A549 (cell line): ENCODE data around the gene NDRG2. TPM values are rescaled to one million over a fixed set of nuclear protein-coding genes. Genes with fewer than 3 reads are reported as not detected.

ENCODE experiments used
- ATAC-seq, 2 experiments: fragments of 200-7000 bp in 1 of 2; fragments of >200 bp in 1 of 2; cut with Nextera tagmentation in 1 of 2; cut with Tn5 transposase in 1 of 2; 3 replicates each; pipeline versions ENCODE4 v1.8.0 to v1.9.1; 2018 to 2020; ENCODE audit warnings: mild to moderate bottlenecking in 1 of 2, moderate library complexity in 1 of 2
- CTCF ChIA-PET: fragments of 300-600 bp; sonication (Branson Sonifier 250); formaldehyde crosslinking; extraction: SDS; loops from one replicate; lab custom pipeline; 2021; ENCODE audit warnings: antibody characterized with exemption, inconsistent platforms; lab: Yijun Ruan, JAX
- POLR2A ChIA-PET: fragments of 350-600 bp; formaldehyde crosslinking; extraction: SDS; loops from one replicate; lab custom pipeline; 2021; ENCODE audit warnings: antibody characterized with exemption, inconsistent platforms; lab: Yijun Ruan, JAX
- DNase-seq, 2 experiments: peaks; one replicate each; pipeline versions ENCODE4 v3.0.0 to v3.0.0-alpha.2; 2011 to 2016; ENCODE audit warnings: low read depth in 1 of 2, low spot score in 1 of 2
- FAIRE-seq: peaks from 2 replicates; lab custom pipeline; 2011; peaks lifted over from hg19 to GRCh38; lab: Jason Lieb, UNC
- H3K27ac ChIP-seq, 2 experiments: fragments of >200 bp; sonication (Bioruptor Twin); formaldehyde crosslinking; 3 replicates each; pipeline ENCODE4 v1.5.1; 2016 to 2017
- H3K4me1 ChIP-seq: fragments of >200 bp; sonication (Bioruptor Twin); formaldehyde crosslinking; 3 replicates; pipeline ENCODE4 v1.6.1; 2016
- H3K4me2 ChIP-seq: fragments of >200 bp; sonication (Bioruptor Twin); formaldehyde crosslinking; 3 replicates; pipeline ENCODE4 v1.6.1; 2016
- H3K4me3 ChIP-seq: fragments of >200 bp; sonication (Bioruptor Twin); formaldehyde crosslinking; 3 replicates; pipeline ENCODE4 v1.5.1; 2016
- H3K9me3 ChIP-seq: fragments of >200 bp; sonication (Bioruptor Twin); formaldehyde crosslinking; 3 replicates; pipeline ENCODE4 v1.6.1; 2016
- BHLHE40 ChIP-seq: IDR thresholded peaks from 2 replicates; pipeline ENCODE4 v1.6.1; 2012; ENCODE audit warnings: low read depth, low read length, inconsistent platforms
- CBX8 ChIP-seq: fragments of 200-600 bp; sonication (generic); IDR thresholded peaks from 2 replicates; pipeline ENCODE4 v1.6.1; 2016
- CHD4 ChIP-seq: fragments of 200-600 bp; sonication (generic); IDR thresholded peaks from 2 replicates; pipeline ENCODE4 v1.6.1; 2016; ENCODE audit warnings: antibody characterized with exemption, mild to moderate bottlenecking, borderline replicate concordance
- E2F6 ChIP-seq: IDR thresholded peaks from 2 replicates; pipeline ENCODE4 v1.6.1; 2012; ENCODE audit warnings: low read depth, borderline replicate concordance
- EHMT2 ChIP-seq: fragments of 200-600 bp; sonication (generic); IDR thresholded peaks from 2 replicates; pipeline ENCODE4 v1.6.1; 2016; ENCODE audit warnings: antibody characterized with exemption, low read depth, mild to moderate bottlenecking, moderate library complexity
- ESRRA ChIP-seq: fragments of 150-350 bp; IDR thresholded peaks from 2 replicates; pipeline ENCODE4 v1.6.1; 2014; ENCODE audit warnings: mild to moderate bottlenecking, low read length, borderline replicate concordance
- FOSB ChIP-seq: fragments of 250-450 bp; sonication (Bioruptor Pico); IDR thresholded peaks from 2 replicates; pipeline ENCODE4 v1.5.0; 2020; ENCODE audit warnings: mild to moderate bottlenecking, moderate library complexity
- FOSL2 ChIP-seq, 2 experiments: fragments of 450-650 bp in 1 of 2; fragments of >200 bp in 1 of 2; sonication (Bioruptor Twin) in 1 of 2; formaldehyde crosslinking; IDR thresholded peaks; 2 replicates each; pipeline versions ENCODE4 v1.5.0 to v1.6.1; 2016 to 2020; ENCODE audit warnings: mild to moderate bottlenecking in 1 of 2, moderate library complexity in 1 of 2
- GATA3 ChIP-seq: IDR thresholded peaks from 2 replicates; pipeline ENCODE4 v1.6.1; 2012; ENCODE audit warnings: borderline replicate concordance
- HMGXB4 ChIP-seq: fragments of 250-450 bp; sonication (Bioruptor Pico); IDR thresholded peaks from 2 replicates; pipeline ENCODE4 v1.5.0; 2021; ENCODE audit warnings: mild to moderate bottlenecking, moderate library complexity, borderline replicate concordance
- HOXB13 ChIP-seq: fragments of 250-450 bp; sonication (Bioruptor Pico); IDR thresholded peaks from 2 replicates; pipeline ENCODE4 v1.5.0; 2020; ENCODE audit warnings: low read depth, mild to moderate bottlenecking, moderate library complexity
- HOXB5 ChIP-seq: fragments of 250-450 bp; sonication (Bioruptor Pico); IDR thresholded peaks from 2 replicates; pipeline ENCODE4 v1.5.0; 2020; ENCODE audit warnings: mild to moderate bottlenecking, moderate library complexity
- JUNB ChIP-seq: fragments of >200 bp; sonication (Bioruptor Twin); formaldehyde crosslinking; IDR thresholded peaks from 2 replicates; pipeline ENCODE4 v1.6.1; 2016
- KDM5A ChIP-seq: fragments of 200-600 bp; sonication (generic); IDR thresholded peaks from 2 replicates; pipeline ENCODE4 v1.6.1; 2016; ENCODE audit warnings: antibody characterized with exemption, mild to moderate bottlenecking
- NFE2L2 ChIP-seq: fragments of 150-350 bp; conservative IDR thresholded peaks from 2 replicates; pipeline ENCODE4 v1.6.1; 2014; ENCODE audit warnings: low read length
- NPAS2 ChIP-seq: fragments of 250-450 bp; sonication (Bioruptor Pico); IDR thresholded peaks from 2 replicates; pipeline ENCODE4 v1.8.0; 2022; ENCODE audit warnings: mild to moderate bottlenecking, moderate library complexity, borderline replicate concordance
- PHF8 ChIP-seq: fragments of 200-600 bp; sonication (generic); IDR thresholded peaks from 2 replicates; pipeline ENCODE4 v1.6.1; 2016; ENCODE audit warnings: low read depth, mild to moderate bottlenecking, antibody characterized with exemption, moderate library complexity, borderline replicate concordance
- POLR2AphosphoS2 ChIP-seq: conservative IDR thresholded peaks from 2 replicates; pipeline ENCODE4 v1.6.1; 2012; ENCODE audit warnings: low read length, improper control_type of control experiment, inconsistent platforms
- RARB ChIP-seq: fragments of 250-450 bp; sonication (Bioruptor Pico); IDR thresholded peaks from 2 replicates; pipeline ENCODE4 v1.8.0; 2021; ENCODE audit warnings: mild to moderate bottlenecking, moderate library complexity
- RFX5 ChIP-seq: fragments of 450-650 bp; IDR thresholded peaks from 2 replicates; pipeline ENCODE4 v1.7.1; 2014; ENCODE audit warnings: antibody characterized with exemption, mild to moderate bottlenecking, moderate library complexity
- ZC3H11A ChIP-seq: fragments of 450-650 bp; IDR thresholded peaks from 2 replicates; pipeline ENCODE4 v1.6.1; 2014; ENCODE audit warnings: antibody characterized with exemption, mild to moderate bottlenecking
- ZNF302 ChIP-seq: fragments of 250-450 bp; sonication (Bioruptor Pico); IDR thresholded peaks from 2 replicates; pipeline ENCODE4 v1.9.0; 2021; ENCODE audit warnings: inconsistent platforms, mild to moderate bottlenecking, moderate library complexity
- WGBS: methylation state at CpG from one replicate; pipeline ENCODE4 v1.1.6; 2017; ENCODE audit errors: missing lambda C conversion rate; 5-methylcytosine and 5-hydroxymethylcytosine counted together
- polyA plus RNA-seq, 4 experiments: library from polyadenylated mRNA; depleted of rRNA in 3 of 4; stranded (reverse); fragments of >200 nt; fragmentation: RNase III in 1 of 4; extraction: RNeasy Plus Mini Kit Qiagen cat#74134 plus additional on column Dnase treatment in 1 of 4; gene quantifications; 2 replicates in 3 of 4; 3 replicates in 1 of 4; pipeline ENCODE4 v1.2.3, GENCODE V29; 2011 to 2017
- TF ChIP-seq, protein P1 (sequence below): fragments of >200 bp; sonication (Bioruptor Twin); formaldehyde crosslinking; IDR thresholded peaks from 3 replicates; pipeline ENCODE4 v1.5.1; 2016
- TF ChIP-seq, protein P2 (sequence below): IDR thresholded peaks from 2 replicates; pipeline ENCODE4 v1.6.1; 2012
- TF ChIP-seq, protein P3 (sequence below): fragments of >200 bp; sonication (Bioruptor Twin); formaldehyde crosslinking; IDR thresholded peaks from 2 replicates; pipeline ENCODE4 v1.6.1; 2016

The NDRG2 gene
- polyA plus RNA-seq, 2 of the 4 experiments (the other 2 are of a cell fraction), result 4.7 to 6.8 TPM

- H3K4me3 ChIP-seq, result no peak overlapping the region
- DNase-seq, result no peak
- WGBS, result 77% methylated on average over 5 of the region's 5 CpGs
- ChIA-PET CTCF (interaction anchor here (1.2 to 16.3 kb wide), 6 partner anchors 8 to 331 kb away, joined by 3 to 323 read pairs (median 103); partner anchors contain the start of genes RNASE7, SLC39A2 and TMEM253), POLR2A (no interaction called here)
- TF ChIP-seq HOXB13 (CRISPR knock-in tag), result no peak
- TF ChIP-seq, protein P1, sequence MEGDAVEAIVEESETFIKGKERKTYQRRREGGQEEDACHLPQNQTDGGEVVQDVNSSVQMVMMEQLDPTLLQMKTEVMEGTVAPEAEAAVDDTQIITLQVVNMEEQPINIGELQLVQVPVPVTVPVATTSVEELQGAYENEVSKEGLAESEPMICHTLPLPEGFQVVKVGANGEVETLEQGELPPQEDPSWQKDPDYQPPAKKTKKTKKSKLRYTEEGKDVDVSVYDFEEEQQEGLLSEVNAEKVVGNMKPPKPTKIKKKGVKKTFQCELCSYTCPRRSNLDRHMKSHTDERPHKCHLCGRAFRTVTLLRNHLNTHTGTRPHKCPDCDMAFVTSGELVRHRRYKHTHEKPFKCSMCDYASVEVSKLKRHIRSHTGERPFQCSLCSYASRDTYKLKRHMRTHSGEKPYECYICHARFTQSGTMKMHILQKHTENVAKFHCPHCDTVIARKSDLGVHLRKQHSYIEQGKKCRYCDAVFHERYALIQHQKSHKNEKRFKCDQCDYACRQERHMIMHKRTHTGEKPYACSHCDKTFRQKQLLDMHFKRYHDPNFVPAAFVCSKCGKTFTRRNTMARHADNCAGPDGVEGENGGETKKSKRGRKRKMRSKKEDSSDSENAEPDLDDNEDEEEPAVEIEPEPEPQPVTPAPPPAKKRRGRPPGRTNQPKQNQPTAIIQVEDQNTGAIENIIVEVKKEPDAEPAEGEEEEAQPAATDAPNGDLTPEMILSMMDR, result no peak
- TF ChIP-seq PHF8, result no peak
- TF ChIP-seq GATA3, result no peak
- TF ChIP-seq CHD4, result no peak
- TF ChIP-seq FOSL2 (IDR thresholded peaks at IDR 0.05), result no peak
- no peak for TF ChIP-seq FOSL2 (CRISPR knock-in tag; IDR thresholded peaks at IDR 0.05)
- no peak for TF ChIP-seq E2F6
- TF ChIP-seq BHLHE40, result no peak
- TF ChIP-seq, protein P2, sequence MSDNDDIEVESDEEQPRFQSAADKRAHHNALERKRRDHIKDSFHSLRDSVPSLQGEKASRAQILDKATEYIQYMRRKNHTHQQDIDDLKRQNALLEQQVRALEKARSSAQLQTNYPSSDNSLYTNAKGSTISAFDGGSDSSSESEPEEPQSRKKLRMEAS, result no peak
- no peak for TF ChIP-seq CBX8
- no peak for TF ChIP-seq ZC3H11A
- TF ChIP-seq POLR2AphosphoS2, result no peak
- no peak for TF ChIP-seq EHMT2
- no peak for TF ChIP-seq ESRRA
- H3K9me3 ChIP-seq, result no peaks in the 10 kb centered on the region
- no peak overlapping the region for H3K27ac ChIP-seq
- 0 out of 3 replicates have a peak, but pooled peaks cover 3% of the 10 kb centered on the region for H3K4me1 ChIP-seq
- ATAC-seq, result no peak
- FAIRE-seq, result no peak
- H3K4me2 ChIP-seq, result no peak overlapping the region
Measured at GRCh38 chr14:21022686-21023085, 2.2 kb downstream of the NDRG2 start.

GRCh38 chr14:21020977-21021545 lies 3.8 kb downstream of the NDRG2 start:
- ATAC-seq (no peak), FAIRE-seq (no peak), DNase-seq (no peak)
- H3K4me1 ChIP-seq, result 0 out of 3 replicates have a peak, but pooled peaks cover 3% of the 10 kb centered on the region
- TF ChIP-seq HOXB5 (CRISPR knock-in tag), result no peak
- TF ChIP-seq, protein P1, result no peak
- TF ChIP-seq JUNB, result no peak
- TF ChIP-seq E2F6, result no peak
- no peak for TF ChIP-seq PHF8
- TF ChIP-seq NPAS2 (CRISPR knock-in tag), result no peak
- TF ChIP-seq RFX5, result no peak
- no peak for TF ChIP-seq POLR2AphosphoS2
- TF ChIP-seq GATA3, result no peak
- TF ChIP-seq, protein P3, sequence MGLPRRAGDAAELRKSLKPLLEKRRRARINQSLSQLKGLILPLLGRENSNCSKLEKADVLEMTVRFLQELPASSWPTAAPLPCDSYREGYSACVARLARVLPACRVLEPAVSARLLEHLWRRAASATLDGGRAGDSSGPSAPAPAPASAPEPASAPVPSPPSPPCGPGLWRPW, result no peak
- TF ChIP-seq HMGXB4, result no peak
- no peak for TF ChIP-seq FOSB (CRISPR knock-in tag)
- TF ChIP-seq NFE2L2, result no peak
- no peak for TF ChIP-seq RARB
- TF ChIP-seq ZNF302 (CRISPR knock-in tag), result no peak
- no peak for TF ChIP-seq KDM5A
- ChIA-PET CTCF (interaction anchor here (1.0 to 16.3 kb wide), 9 partner anchors 11 to 330 kb away, joined by 3 to 323 read pairs (median 185); partner anchors contain the start of genes RNASE13, RNASE7, SLC39A2 and TMEM253), POLR2A (interaction anchor here (1.1 kb wide), 1 partner anchor 83 kb away, joined by 4 read pairs; no protein-coding TSS in a partner anchor)
- no peaks in the 10 kb centered on the region for H3K9me3 ChIP-seq
- no peak overlapping the region for H3K4me3 ChIP-seq
- H3K27ac ChIP-seq, result no peak overlapping the region
- H3K4me2 ChIP-seq, result no peak overlapping the region
- 89% methylated on average over 5 of the region's 5 CpGs for WGBS
